Measurements from ENCODE around the gene ENGASE. TPM values are rescaled to one million over a fixed set of nuclear protein-coding genes. Genes with fewer than 3 reads are reported as not detected.

Gene ENGASE
- total and polyA plus RNA-seq, 2 of the 8 experiments (the other 6 are each of a cell fraction or from before 2014, with no cell fraction given), result 9.3 to 36.1 TPM

- TF ChIP-seq, protein P1, sequence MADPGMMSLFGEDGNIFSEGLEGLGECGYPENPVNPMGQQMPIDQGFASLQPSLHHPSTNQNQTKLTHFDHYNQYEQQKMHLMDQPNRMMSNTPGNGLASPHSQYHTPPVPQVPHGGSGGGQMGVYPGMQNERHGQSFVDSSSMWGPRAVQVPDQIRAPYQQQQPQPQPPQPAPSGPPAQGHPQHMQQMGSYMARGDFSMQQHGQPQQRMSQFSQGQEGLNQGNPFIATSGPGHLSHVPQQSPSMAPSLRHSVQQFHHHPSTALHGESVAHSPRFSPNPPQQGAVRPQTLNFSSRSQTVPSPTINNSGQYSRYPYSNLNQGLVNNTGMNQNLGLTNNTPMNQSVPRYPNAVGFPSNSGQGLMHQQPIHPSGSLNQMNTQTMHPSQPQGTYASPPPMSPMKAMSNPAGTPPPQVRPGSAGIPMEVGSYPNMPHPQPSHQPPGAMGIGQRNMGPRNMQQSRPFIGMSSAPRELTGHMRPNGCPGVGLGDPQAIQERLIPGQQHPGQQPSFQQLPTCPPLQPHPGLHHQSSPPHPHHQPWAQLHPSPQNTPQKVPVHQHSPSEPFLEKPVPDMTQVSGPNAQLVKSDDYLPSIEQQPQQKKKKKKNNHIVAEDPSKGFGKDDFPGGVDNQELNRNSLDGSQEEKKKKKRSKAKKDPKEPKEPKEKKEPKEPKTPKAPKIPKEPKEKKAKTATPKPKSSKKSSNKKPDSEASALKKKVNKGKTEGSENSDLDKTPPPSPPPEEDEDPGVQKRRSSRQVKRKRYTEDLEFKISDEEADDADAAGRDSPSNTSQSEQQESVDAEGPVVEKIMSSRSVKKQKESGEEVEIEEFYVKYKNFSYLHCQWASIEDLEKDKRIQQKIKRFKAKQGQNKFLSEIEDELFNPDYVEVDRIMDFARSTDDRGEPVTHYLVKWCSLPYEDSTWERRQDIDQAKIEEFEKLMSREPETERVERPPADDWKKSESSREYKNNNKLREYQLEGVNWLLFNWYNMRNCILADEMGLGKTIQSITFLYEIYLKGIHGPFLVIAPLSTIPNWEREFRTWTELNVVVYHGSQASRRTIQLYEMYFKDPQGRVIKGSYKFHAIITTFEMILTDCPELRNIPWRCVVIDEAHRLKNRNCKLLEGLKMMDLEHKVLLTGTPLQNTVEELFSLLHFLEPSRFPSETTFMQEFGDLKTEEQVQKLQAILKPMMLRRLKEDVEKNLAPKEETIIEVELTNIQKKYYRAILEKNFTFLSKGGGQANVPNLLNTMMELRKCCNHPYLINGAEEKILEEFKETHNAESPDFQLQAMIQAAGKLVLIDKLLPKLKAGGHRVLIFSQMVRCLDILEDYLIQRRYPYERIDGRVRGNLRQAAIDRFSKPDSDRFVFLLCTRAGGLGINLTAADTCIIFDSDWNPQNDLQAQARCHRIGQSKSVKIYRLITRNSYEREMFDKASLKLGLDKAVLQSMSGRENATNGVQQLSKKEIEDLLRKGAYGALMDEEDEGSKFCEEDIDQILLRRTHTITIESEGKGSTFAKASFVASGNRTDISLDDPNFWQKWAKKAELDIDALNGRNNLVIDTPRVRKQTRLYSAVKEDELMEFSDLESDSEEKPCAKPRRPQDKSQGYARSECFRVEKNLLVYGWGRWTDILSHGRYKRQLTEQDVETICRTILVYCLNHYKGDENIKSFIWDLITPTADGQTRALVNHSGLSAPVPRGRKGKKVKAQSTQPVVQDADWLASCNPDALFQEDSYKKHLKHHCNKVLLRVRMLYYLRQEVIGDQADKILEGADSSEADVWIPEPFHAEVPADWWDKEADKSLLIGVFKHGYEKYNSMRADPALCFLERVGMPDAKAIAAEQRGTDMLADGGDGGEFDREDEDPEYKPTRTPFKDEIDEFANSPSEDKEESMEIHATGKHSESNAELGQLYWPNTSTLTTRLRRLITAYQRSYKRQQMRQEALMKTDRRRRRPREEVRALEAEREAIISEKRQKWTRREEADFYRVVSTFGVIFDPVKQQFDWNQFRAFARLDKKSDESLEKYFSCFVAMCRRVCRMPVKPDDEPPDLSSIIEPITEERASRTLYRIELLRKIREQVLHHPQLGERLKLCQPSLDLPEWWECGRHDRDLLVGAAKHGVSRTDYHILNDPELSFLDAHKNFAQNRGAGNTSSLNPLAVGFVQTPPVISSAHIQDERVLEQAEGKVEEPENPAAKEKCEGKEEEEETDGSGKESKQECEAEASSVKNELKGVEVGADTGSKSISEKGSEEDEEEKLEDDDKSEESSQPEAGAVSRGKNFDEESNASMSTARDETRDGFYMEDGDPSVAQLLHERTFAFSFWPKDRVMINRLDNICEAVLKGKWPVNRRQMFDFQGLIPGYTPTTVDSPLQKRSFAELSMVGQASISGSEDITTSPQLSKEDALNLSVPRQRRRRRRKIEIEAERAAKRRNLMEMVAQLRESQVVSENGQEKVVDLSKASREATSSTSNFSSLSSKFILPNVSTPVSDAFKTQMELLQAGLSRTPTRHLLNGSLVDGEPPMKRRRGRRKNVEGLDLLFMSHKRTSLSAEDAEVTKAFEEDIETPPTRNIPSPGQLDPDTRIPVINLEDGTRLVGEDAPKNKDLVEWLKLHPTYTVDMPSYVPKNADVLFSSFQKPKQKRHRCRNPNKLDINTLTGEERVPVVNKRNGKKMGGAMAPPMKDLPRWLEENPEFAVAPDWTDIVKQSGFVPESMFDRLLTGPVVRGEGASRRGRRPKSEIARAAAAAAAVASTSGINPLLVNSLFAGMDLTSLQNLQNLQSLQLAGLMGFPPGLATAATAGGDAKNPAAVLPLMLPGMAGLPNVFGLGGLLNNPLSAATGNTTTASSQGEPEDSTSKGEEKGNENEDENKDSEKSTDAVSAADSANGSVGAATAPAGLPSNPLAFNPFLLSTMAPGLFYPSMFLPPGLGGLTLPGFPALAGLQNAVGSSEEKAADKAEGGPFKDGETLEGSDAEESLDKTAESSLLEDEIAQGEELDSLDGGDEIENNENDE (IDR thresholded peaks at IDR 0.05; ENCODE audit: insufficient replicate concordance, low read length), result no peak
- TF ChIP-seq RBBP5 (IDR thresholded peaks at IDR 0.05; ENCODE audit: borderline replicate concordance, low read depth, low read length) (no peak), POLR2A (IDR thresholded peaks at IDR 0.05; ENCODE audit: control extremely low read depth in 1 of 2, low read depth in 2 of 2, low read length in 2 of 2) (no peak), CEBPB (IDR thresholded peaks at IDR 0.05; ENCODE audit: low read depth, low read length) (no peak), CBX8 (IDR thresholded peaks at IDR 0.05; ENCODE audit: borderline replicate concordance, low read depth, low read length) (no peak), HDAC2 (IDR thresholded peaks at IDR 0.05; ENCODE audit: borderline replicate concordance in 1 of 2, low read depth in 2 of 2, low read length in 2 of 2) (no peak)
These were observed 39.3 kb downstream of the ENGASE start (continued) for GRCh38 chr17:79113699-79114457.
